ENCODE data around the gene AVEN.

DNA sequence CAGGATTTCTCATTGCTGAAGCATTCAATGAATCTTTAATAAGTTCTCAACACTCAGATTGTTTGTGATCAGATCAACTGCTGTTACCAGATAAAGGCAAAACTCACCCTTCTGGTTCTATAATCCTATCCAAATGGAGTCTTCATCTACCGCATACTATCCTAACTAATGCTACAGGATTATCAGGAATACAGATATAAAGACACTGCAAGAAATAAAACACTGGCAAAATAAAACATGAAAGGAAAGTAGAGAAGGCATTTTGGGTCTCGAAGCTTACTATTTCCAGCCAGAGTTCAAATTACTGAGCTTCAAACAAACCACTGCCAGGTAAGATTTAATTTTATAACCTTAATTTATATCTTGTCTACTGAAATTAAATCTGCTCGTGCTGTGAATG, 70.2 kb downstream of the AVEN start:
- TF ChIP-seq POLR2A (IDR thresholded peaks at IDR 0.05) = no peak
- TF ChIP-seq CTCF (IDR thresholded peaks at IDR 0.05) = no peak
